Measurements from ENCODE around the gene IFIT1B. TPM values are rescaled to one million over a fixed set of nuclear protein-coding genes. Genes with fewer than 3 reads are reported as not detected.

IFIT1B gene
- polyA plus RNA-seq, 1 donor (not counting 4 experiments of a cell fraction or from before 2014, with no cell fraction given): not detected

DNA sequence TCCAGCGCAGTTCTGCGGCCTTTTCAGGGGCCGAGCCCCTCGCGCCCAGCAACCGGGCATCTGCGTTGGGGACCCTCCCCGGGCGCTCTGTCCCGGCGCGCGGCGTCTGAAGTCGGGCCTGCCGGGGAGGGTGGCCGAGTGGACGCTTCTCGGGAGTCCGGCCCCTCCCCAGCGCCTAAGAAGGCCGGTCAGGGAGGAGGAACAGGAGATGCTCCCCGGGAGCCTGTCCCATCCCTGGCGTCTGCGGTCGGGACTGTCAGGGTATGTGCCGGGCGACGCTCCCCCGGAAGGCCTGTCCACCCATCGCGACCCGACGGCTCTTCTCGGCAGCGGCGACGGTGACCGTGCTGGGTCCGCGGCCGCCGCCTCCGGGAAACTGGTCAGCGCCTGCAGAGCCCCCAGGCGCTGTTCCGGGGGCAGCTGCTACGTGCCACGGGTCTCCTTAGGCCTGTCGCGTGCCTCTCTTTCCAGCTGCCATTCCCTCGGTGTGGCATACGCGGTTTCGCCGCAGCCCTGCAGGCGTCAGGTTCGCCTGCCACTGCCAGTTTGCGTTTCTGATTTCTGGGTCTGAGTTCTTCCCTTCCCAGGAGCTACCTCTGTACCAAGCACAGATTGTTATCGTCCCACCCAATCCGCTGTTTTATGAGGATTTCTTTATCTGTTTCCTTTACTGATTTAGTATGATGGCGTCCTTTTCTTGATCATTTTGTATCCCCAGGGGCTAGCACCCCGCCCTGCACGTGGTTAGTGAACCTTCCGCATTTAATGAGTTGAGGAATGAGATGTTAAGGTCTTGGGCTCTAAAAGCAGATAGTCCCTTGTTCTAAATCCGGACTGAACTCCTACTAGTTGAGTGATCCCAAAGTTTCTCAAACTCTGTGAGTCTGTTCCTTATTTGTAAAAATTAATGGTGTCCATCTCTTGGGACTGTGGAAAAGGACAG is 37.3 kb downstream of the IFIT1B start:
- H4K20me1 ChIP-seq (ENCODE audit: control insufficient read depth, extremely low read depth, insufficient read depth, low read length): no peaks in the 10 kb centered on the region
- H3K4me2 ChIP-seq (ENCODE audit: control insufficient read depth, extremely low read depth, insufficient read depth, low read depth, low read length): peak overlapping the region; percentile 92
- H3K27me3 ChIP-seq (ENCODE audit: control insufficient read depth, extremely low read depth, insufficient read depth, low read length): no peaks in the 10 kb centered on the region
- H2AFZ ChIP-seq (ENCODE audit: control insufficient read depth, low read length): peak overlapping the region; percentile 93
- no peaks in the 10 kb centered on the region for H3K9me1 ChIP-seq (ENCODE audit: control insufficient read depth, extremely low read depth, insufficient read depth, low read length)
- peaks cover 8% of the 10 kb centered on the region for H3K4me1 ChIP-seq (ENCODE audit: control insufficient read depth, extremely low read depth, insufficient read depth, low read length)
- H3K36me3 ChIP-seq (ENCODE audit: control insufficient read depth in 2 of 2, extremely low read depth in 1 of 2, insufficient read depth in 2 of 2, low read length in 2 of 2): peaks cover 2 to 4% of the 10 kb centered on the region in 2 experiments
- peaks cover 24% of the 10 kb centered on the region for H3K79me2 ChIP-seq (ENCODE audit: control insufficient read depth, insufficient read depth, low read length)
- FAIRE-seq: no peak
- TF ChIP-seq, protein P1, sequence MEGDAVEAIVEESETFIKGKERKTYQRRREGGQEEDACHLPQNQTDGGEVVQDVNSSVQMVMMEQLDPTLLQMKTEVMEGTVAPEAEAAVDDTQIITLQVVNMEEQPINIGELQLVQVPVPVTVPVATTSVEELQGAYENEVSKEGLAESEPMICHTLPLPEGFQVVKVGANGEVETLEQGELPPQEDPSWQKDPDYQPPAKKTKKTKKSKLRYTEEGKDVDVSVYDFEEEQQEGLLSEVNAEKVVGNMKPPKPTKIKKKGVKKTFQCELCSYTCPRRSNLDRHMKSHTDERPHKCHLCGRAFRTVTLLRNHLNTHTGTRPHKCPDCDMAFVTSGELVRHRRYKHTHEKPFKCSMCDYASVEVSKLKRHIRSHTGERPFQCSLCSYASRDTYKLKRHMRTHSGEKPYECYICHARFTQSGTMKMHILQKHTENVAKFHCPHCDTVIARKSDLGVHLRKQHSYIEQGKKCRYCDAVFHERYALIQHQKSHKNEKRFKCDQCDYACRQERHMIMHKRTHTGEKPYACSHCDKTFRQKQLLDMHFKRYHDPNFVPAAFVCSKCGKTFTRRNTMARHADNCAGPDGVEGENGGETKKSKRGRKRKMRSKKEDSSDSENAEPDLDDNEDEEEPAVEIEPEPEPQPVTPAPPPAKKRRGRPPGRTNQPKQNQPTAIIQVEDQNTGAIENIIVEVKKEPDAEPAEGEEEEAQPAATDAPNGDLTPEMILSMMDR (optimal IDR thresholded peaks at IDR 0.05 in 1 of 3, IDR thresholded peaks at IDR 0.05 in 1 of 3, conservative IDR thresholded peaks at IDR 0.05 in 1 of 3; ENCODE audit: extremely low read depth in 1 of 3, insufficient read depth in 2 of 3, low read length in 3 of 3): no peak
- TF ChIP-seq EZH2 (IDR thresholded peaks at IDR 0.05; ENCODE audit: low read length): no peak
- peak overlapping the region; percentile 63 to 92 (median 83) for H3K4me3 ChIP-seq (ENCODE audit: control insufficient read depth in 2 of 3, extremely low read depth in 1 of 3, insufficient read depth in 2 of 3, low read depth in 1 of 3, low read length in 3 of 3)
- no peak for DNase-seq (ENCODE audit: low read depth, low spot score)
- no peaks in the 10 kb centered on the region for H3K9me3 ChIP-seq (ENCODE audit: control insufficient read depth, low read depth, low read length)
- dilution Hi-C loops (cut with MboI; ENCODE audit: extremely low pct_ligation_motif_present, low sequenced_read_pairs): no loop called here
- H3K27ac ChIP-seq (ENCODE audit: control insufficient read depth, insufficient read depth, low read length): peak overlapping the region; percentile 82
- H3K9ac ChIP-seq (ENCODE audit: control insufficient read depth, extremely low read depth, insufficient read depth, low read length): peak overlapping the region; percentile 79

DNA sequence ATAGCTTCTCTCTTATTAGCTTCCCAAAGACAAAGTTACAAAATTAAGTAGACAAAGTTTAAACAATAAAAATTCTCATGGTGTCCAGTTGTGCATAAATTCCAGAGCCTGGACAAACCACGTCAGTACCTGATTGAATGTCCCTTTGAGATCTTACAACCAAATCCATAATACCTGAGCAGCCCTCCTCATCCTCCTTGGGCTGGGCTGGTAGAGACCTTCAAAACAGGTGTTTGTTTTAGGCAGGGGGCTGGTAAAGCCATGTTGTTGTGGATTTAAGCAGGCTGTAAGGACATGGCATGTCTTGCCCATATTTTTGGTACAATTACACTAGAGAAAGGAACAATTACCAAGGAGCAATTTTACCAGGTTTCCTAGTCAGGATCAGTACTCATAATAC is 38.6 kb downstream of the IFIT1B start:
- H3K9ac ChIP-seq (ENCODE audit: control insufficient read depth, extremely low read depth, insufficient read depth, low read length): no peak overlapping the region
- H4K20me1 ChIP-seq (ENCODE audit: control insufficient read depth, extremely low read depth, insufficient read depth, low read length): no peaks in the 10 kb centered on the region
- no peak for FAIRE-seq
- H3K27me3 ChIP-seq (ENCODE audit: control insufficient read depth, extremely low read depth, insufficient read depth, low read length): no peaks in the 10 kb centered on the region
- TF ChIP-seq, protein P1 (optimal IDR thresholded peaks at IDR 0.05 in 1 of 3, IDR thresholded peaks at IDR 0.05 in 1 of 3, conservative IDR thresholded peaks at IDR 0.05 in 1 of 3; ENCODE audit: extremely low read depth in 1 of 3, insufficient read depth in 2 of 3, low read length in 3 of 3): no peak
- TF ChIP-seq EZH2 (IDR thresholded peaks at IDR 0.05; ENCODE audit: low read length): no peak
- H3K4me3 ChIP-seq (ENCODE audit: control insufficient read depth in 2 of 3, extremely low read depth in 1 of 3, insufficient read depth in 2 of 3, low read depth in 1 of 3, low read length in 3 of 3): no peak overlapping the region
- no peak for DNase-seq (ENCODE audit: low read depth, low spot score)
- no peak overlapping the region for H3K4me2 ChIP-seq (ENCODE audit: control insufficient read depth, extremely low read depth, insufficient read depth, low read depth, low read length)
- peaks cover 2 to 4% of the 10 kb centered on the region in 2 experiments for H3K36me3 ChIP-seq (ENCODE audit: control insufficient read depth in 2 of 2, extremely low read depth in 1 of 2, insufficient read depth in 2 of 2, low read length in 2 of 2)
- no peak overlapping the region for H2AFZ ChIP-seq (ENCODE audit: control insufficient read depth, low read length)
- no peaks in the 10 kb centered on the region for H3K9me3 ChIP-seq (ENCODE audit: control insufficient read depth, low read depth, low read length)
- dilution Hi-C loops (cut with MboI; ENCODE audit: extremely low pct_ligation_motif_present, low sequenced_read_pairs): no loop called here
- H3K27ac ChIP-seq (ENCODE audit: control insufficient read depth, insufficient read depth, low read length): no peak overlapping the region
- H3K79me2 ChIP-seq (ENCODE audit: control insufficient read depth, insufficient read depth, low read length): peaks cover 24% of the 10 kb centered on the region
- no peaks in the 10 kb centered on the region for H3K9me1 ChIP-seq (ENCODE audit: control insufficient read depth, extremely low read depth, insufficient read depth, low read length)
- peaks cover 14% of the 10 kb centered on the region for H3K4me1 ChIP-seq (ENCODE audit: control insufficient read depth, extremely low read depth, insufficient read depth, low read length)
